GOT3 (cell line): ENCODE results near the gene ATP6V0B.

Experiments
- DNase-seq: peaks from one replicate; lab custom pipeline; 2025; ENCODE audit warnings: mixed read lengths; lab: John Stamatoyannopoulos, UW

The ATP6V0B gene

GRCh38 chr1:43946236-43947060 lies 28.3 kb upstream of the ATP6V0B start, which contains the start of gene IPO13:
TSS of gene IPO13 (plus strand) at chr1:43946950. CDS start at chr1:43947601, 651 bp downstream.
- peak; percentile 87 for DNase-seq

- DNase-seq = no peak
Observed at GRCh38 chr1:43947061-43947873, 27.5 kb upstream of the ATP6V0B start.

GRCh38 chr1:43947874-43948437 lies 26.8 kb upstream of the ATP6V0B start:
- no peak for DNase-seq

- DNase-seq = no peak
Observed at GRCh38 chr1:43949678-43950077, 25.1 kb upstream of the ATP6V0B start.

GRCh38 chr1:43951021-43951985 lies 23.5 kb upstream of the ATP6V0B start:
- DNase-seq = no peak

GRCh38 chr1:43952731-43953346 lies 21.9 kb upstream of the ATP6V0B start:
- no peak for DNase-seq

GRCh38 chr1:43953361-43953760 lies 21.4 kb upstream of the ATP6V0B start:
- DNase-seq = no peak

GRCh38 chr1:43954036-43954435 lies 20.7 kb upstream of the ATP6V0B start:
- DNase-seq = no peak

GRCh38 chr1:43956234-43956633 lies 18.5 kb upstream of the ATP6V0B start:
- DNase-seq = no peak

- DNase-seq = no peak
Observed at GRCh38 chr1:43957407-43958040, 17.2 kb upstream of the ATP6V0B start.

GRCh38 chr1:43958351-43959255 lies 16.2 kb upstream of the ATP6V0B start:
- no peak for DNase-seq

- no peak for DNase-seq
Observed at GRCh38 chr1:43960798-43961197, 14.0 kb upstream of the ATP6V0B start.

- no peak for DNase-seq
Observed at GRCh38 chr1:43961692-43962091, 13.1 kb upstream of the ATP6V0B start.

GRCh38 chr1:43962324-43962723 lies 12.4 kb upstream of the ATP6V0B start:
- DNase-seq = no peak

GRCh38 chr1:43963006-43963405 lies 11.8 kb upstream of the ATP6V0B start:
- DNase-seq = no peak

- no peak for DNase-seq
Observed at GRCh38 chr1:43963890-43964289, 10.9 kb upstream of the ATP6V0B start.

GRCh38 chr1:43965316-43965715 lies 9.4 kb upstream of the ATP6V0B start:
- no peak for DNase-seq

- DNase-seq = no peak
Observed at GRCh38 chr1:43968348-43968948, 6.3 kb upstream of the ATP6V0B start.

- no peak for DNase-seq
Observed at GRCh38 chr1:43969416-43969745, 5.4 kb upstream of the ATP6V0B start.
